Left ventricle myocardium inferior (tissue), 1 donor: ENCODE measurements around the gene PBX1. TPM values are rescaled to one million over a fixed set of nuclear protein-coding genes. Genes with fewer than 3 reads are reported as not detected.

Source experiments
- DNase-seq: peaks from one replicate; pipeline ENCODE4 v3.0.0-alpha.2; 2020
- H3K27ac ChIP-seq: fragments of 200-600 bp; replicated peaks from 2 replicates; pipeline ENCODE4 v1.8.0; 2021
- H3K27me3 ChIP-seq: fragments of 200-600 bp; 2 replicates; pipeline ENCODE4 v1.8.0; 2021; ENCODE audit warnings: low read depth
- H3K36me3 ChIP-seq: fragments of 200-600 bp; 2 replicates; pipeline ENCODE4 v1.8.0; 2021
- H3K4me1 ChIP-seq: fragments of 200-600 bp; 2 replicates; pipeline ENCODE4 v1.8.0; 2021
- H3K4me3 ChIP-seq: fragments of 200-600 bp; 2 replicates; pipeline ENCODE4 v1.8.0; 2021; ENCODE audit warnings: mild to moderate bottlenecking, moderate library complexity
- H3K9me3 ChIP-seq: fragments of 200-600 bp; replicated peaks from 2 replicates; pipeline ENCODE4 v1.8.0; 2021
- intact Hi-C: fragments of 100-400 bp; cut with micrococcal nuclease; formaldehyde crosslinking; loops from one replicate; pipeline ENCODE4 v1.11.0; 2022
- total RNA-seq: library from RNA; stranded (reverse); fragmentation: NEBNext Ultra II Directional; extraction: Animal tissue kit (Norgen Biotek cat#: 25700); gene quantifications from one replicate; pipeline ENCODE4 v1.2.1, GENCODE V29; 2021
- TF ChIP-seq, protein P1 (sequence below): fragments of 200-600 bp; IDR thresholded peaks from 2 replicates; pipeline ENCODE4 v1.8.0; 2021; ENCODE audit warnings: antibody characterized with exemption, mild to moderate bottlenecking, borderline replicate concordance
- donor health status: DM: no; HTN: yes; CAD: no; lungs with severe emphysema.

The PBX1 gene
- total RNA-seq, 1 donor from 2014 or later, result 73.2 TPM

GRCh38 chr1:164579381-164579780 lies 20.4 kb downstream of the PBX1 start:
- Histone ChIP-seq H3K27ac (peak overlapping the region; percentile 76), H3K36me3 (no peaks in the 10 kb centered on the region), H3K9me3 (no peaks in the 10 kb centered on the region), H3K27me3 (no peaks in the 10 kb centered on the region), H3K4me3 (no peak overlapping the region), H3K4me1 (peaks cover 62% of the 10 kb centered on the region)
- TF ChIP-seq, protein P1, sequence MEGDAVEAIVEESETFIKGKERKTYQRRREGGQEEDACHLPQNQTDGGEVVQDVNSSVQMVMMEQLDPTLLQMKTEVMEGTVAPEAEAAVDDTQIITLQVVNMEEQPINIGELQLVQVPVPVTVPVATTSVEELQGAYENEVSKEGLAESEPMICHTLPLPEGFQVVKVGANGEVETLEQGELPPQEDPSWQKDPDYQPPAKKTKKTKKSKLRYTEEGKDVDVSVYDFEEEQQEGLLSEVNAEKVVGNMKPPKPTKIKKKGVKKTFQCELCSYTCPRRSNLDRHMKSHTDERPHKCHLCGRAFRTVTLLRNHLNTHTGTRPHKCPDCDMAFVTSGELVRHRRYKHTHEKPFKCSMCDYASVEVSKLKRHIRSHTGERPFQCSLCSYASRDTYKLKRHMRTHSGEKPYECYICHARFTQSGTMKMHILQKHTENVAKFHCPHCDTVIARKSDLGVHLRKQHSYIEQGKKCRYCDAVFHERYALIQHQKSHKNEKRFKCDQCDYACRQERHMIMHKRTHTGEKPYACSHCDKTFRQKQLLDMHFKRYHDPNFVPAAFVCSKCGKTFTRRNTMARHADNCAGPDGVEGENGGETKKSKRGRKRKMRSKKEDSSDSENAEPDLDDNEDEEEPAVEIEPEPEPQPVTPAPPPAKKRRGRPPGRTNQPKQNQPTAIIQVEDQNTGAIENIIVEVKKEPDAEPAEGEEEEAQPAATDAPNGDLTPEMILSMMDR, result no peak
- intact Hi-C loops, result no loop called here
- no peak for DNase-seq

- DNase-seq, result no peak
- Histone ChIP-seq H3K9me3 (no peaks in the 10 kb centered on the region), H3K4me1 (peaks cover 62% of the 10 kb centered on the region), H3K27me3 (no peaks in the 10 kb centered on the region), H3K27ac (no peak overlapping the region), H3K36me3 (no peaks in the 10 kb centered on the region), H3K4me3 (no peak overlapping the region)
- intact Hi-C loops, result no loop called here
- TF ChIP-seq, protein P1, result no peak
These were observed 22.8 kb downstream of the PBX1 start for GRCh38 chr1:164581762-164582161.

GRCh38 chr1:164583196-164583595 lies 24.2 kb downstream of the PBX1 start:
- H3K4me1 ChIP-seq, result peaks cover 62% of the 10 kb centered on the region
- intact Hi-C loops, result no loop called here
- no peaks in the 10 kb centered on the region for H3K9me3 ChIP-seq
- no peak overlapping the region for H3K27ac ChIP-seq
- no peaks in the 10 kb centered on the region for H3K27me3 ChIP-seq
- H3K36me3 ChIP-seq, result peaks cover 7% of the 10 kb centered on the region
- H3K4me3 ChIP-seq, result no peak overlapping the region
- no peak for DNase-seq
- TF ChIP-seq, protein P1, result no peak

DNA sequence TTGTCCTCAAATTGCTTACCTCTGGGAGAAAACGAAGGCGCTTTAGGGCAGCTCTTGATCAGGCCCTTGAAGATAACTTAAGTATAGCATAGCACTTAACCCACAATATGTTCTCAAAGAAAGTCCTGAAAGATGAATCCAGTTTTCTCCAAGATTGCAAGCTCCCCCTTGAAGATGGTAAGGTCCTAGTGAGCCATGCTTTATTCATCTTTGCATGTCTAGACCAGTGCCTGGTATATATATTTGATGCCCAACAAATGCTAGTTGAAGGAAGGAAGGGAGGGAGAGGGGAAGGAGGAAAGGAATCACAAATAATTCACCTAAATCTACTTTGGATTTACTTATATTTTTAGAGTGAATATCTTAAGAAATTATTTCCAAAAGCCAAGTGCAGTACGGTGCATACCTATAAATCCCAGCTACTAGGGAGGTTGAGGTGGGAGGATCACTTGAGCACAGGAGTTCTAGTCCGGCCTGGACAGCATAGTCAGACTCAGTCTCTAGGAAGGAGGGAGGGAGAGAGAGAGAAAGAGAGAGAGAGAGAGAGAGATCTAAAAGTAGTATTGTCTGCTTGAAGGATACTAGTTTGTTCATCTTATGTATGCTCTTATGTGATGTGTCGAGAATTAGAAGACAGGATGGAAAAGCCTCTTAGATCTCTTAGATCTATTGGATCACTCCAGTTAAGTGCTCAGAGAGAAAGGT lies 25.0 kb downstream of the PBX1 start:
- Histone ChIP-seq H3K9me3 (no peaks in the 10 kb centered on the region), H3K4me3 (no peak overlapping the region), H3K27me3 (no peaks in the 10 kb centered on the region), H3K4me1 (peaks cover 62% of the 10 kb centered on the region), H3K27ac (no peak overlapping the region), H3K36me3 (peaks cover 7% of the 10 kb centered on the region)
- intact Hi-C loops, result no loop called here
- TF ChIP-seq, protein P1, result no peak
- DNase-seq, result no peak

DNA sequence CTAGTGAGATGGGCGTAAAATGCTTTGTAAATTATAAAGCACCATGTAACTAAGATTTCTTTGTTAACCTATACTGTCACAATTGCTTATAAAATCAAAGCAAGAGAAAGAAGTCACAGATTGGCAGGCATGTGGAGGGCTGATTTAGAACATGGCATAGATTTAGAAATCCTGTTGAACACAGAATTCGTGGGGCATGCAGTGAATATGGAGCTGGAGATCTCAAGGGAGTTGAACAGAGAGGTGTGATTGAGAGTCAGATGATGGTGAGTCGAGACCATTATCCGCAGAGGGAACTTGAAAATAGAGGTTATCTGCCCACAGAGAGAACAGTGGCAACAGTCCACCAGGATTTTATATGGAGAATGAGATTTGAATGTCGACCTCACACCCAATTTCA lies 27.6 kb downstream of the PBX1 start:
- Histone ChIP-seq H3K36me3 (peaks cover 7% of the 10 kb centered on the region), H3K27me3 (no peaks in the 10 kb centered on the region), H3K4me1 (peaks cover 78% of the 10 kb centered on the region), H3K9me3 (no peaks in the 10 kb centered on the region), H3K4me3 (no peak overlapping the region), H3K27ac (peak overlapping the region; percentile 73)
- TF ChIP-seq, protein P1, result no peak
- DNase-seq, result no peak
- intact Hi-C loops, result no loop called here
